B cell (primary cell): ENCODE measurements around the gene DCDC2C. TPM values are rescaled to one million over a fixed set of nuclear protein-coding genes. Genes with fewer than 3 reads are reported as not detected.

Experiments used
- ATAC-seq: fragments of 200-7000 bp; cut with Tn5 transposase; one replicate; pipeline ENCODE4 v1.10.0; 2021; ENCODE audit warnings: low read depth, mild to moderate bottlenecking, moderate number of reproducible peaks, moderate library complexity
- CTCF ChIA-PET: fragments of 350-600 bp; sonication (Branson Sonifier 250); formaldehyde crosslinking; loops from one replicate; lab custom pipeline; 2021; ENCODE audit warnings: antibody characterized with exemption, inconsistent platforms; lab: Charles Lee
- POLR2A ChIA-PET: fragments of 350-600 bp; sonication (Branson Sonifier 250); formaldehyde crosslinking; loops from one replicate; lab custom pipeline; 2021; ENCODE audit warnings: antibody characterized with exemption; lab: Charles Lee
- DNase-seq: peaks from one replicate; pipeline ENCODE4 v3.0.0; 2013
- H2AFZ ChIP-seq: 2 replicates; pipeline ENCODE4 v1.6.1; 2012; ENCODE audit warnings: mild to moderate bottlenecking, low read depth, low read length; ENCODE audit not compliant: insufficient read depth, poor library complexity, severe bottlenecking
- H3K27ac ChIP-seq, 2 donors: 1 replicate in 1 of 2; 2 replicates in 1 of 2; pipeline ENCODE4 v1.5.1; 2012 to 2013; ENCODE audit warnings: low read length in 2 of 2, mild to moderate bottlenecking in 2 of 2, moderate library complexity in 1 of 2
- H3K27me3 ChIP-seq, 4 experiments: fragments of 200-600 bp in 1 of 4; sonication (generic) in 1 of 4; replicated peaks in 1 of 4; 1 replicate in 2 of 4; 2 replicates in 2 of 4; pipeline versions ENCODE4 v1.6.1 to v1.7.0; 2013 to 2016; ENCODE audit warnings: low read length in 3 of 4, mild to moderate bottlenecking in 2 of 4, mixed read lengths in 1 of 4, moderate library complexity in 1 of 4; ENCODE audit not compliant: insufficient read depth in 4 of 4, control insufficient read depth in 3 of 4; ENCODE audit errors: control extremely low read depth in 1 of 4
- H3K36me3 ChIP-seq, 2 experiments: replicated peaks in 1 of 2; 1 replicate in 1 of 2; 2 replicates in 1 of 2; pipeline versions ENCODE4 v1.6.1 to v1.7.1; 2013; ENCODE audit warnings: low read length in 1 of 2; ENCODE audit not compliant: insufficient read depth in 2 of 2, control insufficient read depth in 1 of 2; ENCODE audit errors: control extremely low read depth in 1 of 2, extremely low read depth in 1 of 2
- H3K4me1 ChIP-seq, 2 donors: fragments of 200-600 bp in 1 of 2; sonication (generic) in 1 of 2; 1 replicate in 1 of 2; 2 replicates in 1 of 2; pipeline versions ENCODE4 v1.5.1 to v1.6.1; 2013 to 2017; ENCODE audit warnings: low read length in 2 of 2; ENCODE audit not compliant: control insufficient read depth in 2 of 2, insufficient read depth in 2 of 2
- H3K4me2 ChIP-seq: replicated peaks from 2 replicates; pipeline ENCODE3; 2012; ENCODE audit warnings: mild to moderate bottlenecking, low read depth, low read length; ENCODE audit not compliant: poor library complexity, severe bottlenecking
- H3K4me3 ChIP-seq, 5 experiments: fragments of 200-600 bp in 1 of 5; sonication (generic) in 1 of 5; 1 replicate in 3 of 5; 2 replicates in 2 of 5; pipeline versions ENCODE4 v1.5.1 to v1.7.0; 2011 to 2016; ENCODE audit warnings: low read length in 4 of 5, mild to moderate bottlenecking in 4 of 5, low read depth in 2 of 5, control low read depth in 1 of 5, moderate library complexity in 1 of 5; ENCODE audit not compliant: insufficient read depth in 1 of 5; ENCODE audit errors: control extremely low read depth in 1 of 5, extremely low read depth in 1 of 5
- H3K79me2 ChIP-seq: fragments of 200-600 bp; sonication (generic); one replicate; pipeline ENCODE4 v1.6.0; 2016; ENCODE audit warnings: low read length; ENCODE audit not compliant: control insufficient read depth, insufficient read depth
- H3K9ac ChIP-seq: fragments of 200-600 bp; sonication (generic); 2 replicates; pipeline ENCODE4 v1.6.1; 2017; ENCODE audit warnings: mild to moderate bottlenecking, low read length, moderate library complexity
- H3K9me3 ChIP-seq, 3 donors: one replicate each; pipeline versions ENCODE4 v1.6.1 to v1.7.1; 2013; ENCODE audit warnings: low read length in 2 of 3; ENCODE audit not compliant: control insufficient read depth in 2 of 3, insufficient read depth in 1 of 3; ENCODE audit errors: control extremely low read depth in 1 of 3
- H4K20me1 ChIP-seq: 2 replicates; pipeline ENCODE4 v1.6.0; 2012; ENCODE audit warnings: mild to moderate bottlenecking, low read length; ENCODE audit not compliant: insufficient read depth, control insufficient read depth, poor library complexity, severe bottlenecking
- H3K27ac Mint-ChIP-seq: one replicate; pipeline ENCODE4 v1.8.0; 2021; ENCODE audit warnings: mixed read lengths
- H3K27me3 Mint-ChIP-seq: one replicate; pipeline ENCODE4 v1.8.0; 2021; ENCODE audit warnings: mixed read lengths
- H3K4me1 Mint-ChIP-seq: one replicate; pipeline ENCODE4 v1.8.0; 2021; ENCODE audit warnings: mixed read lengths
- H3K4me3 Mint-ChIP-seq: one replicate; pipeline ENCODE4 v1.8.0; 2021; ENCODE audit warnings: mixed read lengths
- H3K9me3 Mint-ChIP-seq: one replicate; pipeline ENCODE4 v1.8.0; 2022; ENCODE audit warnings: mixed read lengths; ENCODE audit not compliant: insufficient read depth
- CTCF ChIP-seq: fragments of 200-600 bp; IDR thresholded peaks from one replicate; pipeline ENCODE4 v1.8.0; 2022; ENCODE audit warnings: antibody characterized with exemption, mild to moderate bottlenecking
- EZH2 ChIP-seq: IDR thresholded peaks from 2 replicates; pipeline ENCODE4 v1.6.1; 2012; ENCODE audit warnings: borderline replicate concordance, low read depth, mild to moderate bottlenecking, moderate library complexity, low read length; ENCODE audit not compliant: insufficient read depth, poor library complexity, severe bottlenecking
- WGBS: methylation state at CpG from one replicate; pipeline ENCODE4 v1.1.5; 2013; ENCODE audit warnings: missing lambda C conversion rate; ENCODE audit not compliant: insufficient coverage; 5-methylcytosine and 5-hydroxymethylcytosine counted together
- intact Hi-C: fragments of 100-400 bp; cut with micrococcal nuclease; formaldehyde crosslinking; loops from one replicate; pipeline ENCODE4 v1.10.0; 2022
- polyA plus RNA-seq: library from polyadenylated mRNA; depleted of rRNA; stranded (reverse); fragments of >200 nt; gene quantifications from 2 replicates; pipeline ENCODE4 v1.2.3, GENCODE V29; 2012
- total RNA-seq, 2 donors: library from RNA; stranded (reverse); fragments of 120-200 nt in 1 of 2; gene quantifications; 1 replicate in 1 of 2; 2 replicates in 1 of 2; pipeline versions ENCODE4 v1.2.3 to v1.2.4, GENCODE V29; 2013 to 2022

Gene DCDC2C
- total and polyA plus RNA-seq, 2 donors (not counting 1 experiment from before 2014, with no cell fraction given): not detected

GRCh38 chr2:3696545-3696944 lies 6.8 kb upstream of the DCDC2C start:
- POLR2A ChIA-PET: no interaction called here

GRCh38 chr2:3701071-3701470 lies 2.3 kb upstream of the DCDC2C start:
- H3K9me3 Mint-ChIP-seq: peaks cover 7% of the 10 kb centered on the region
- ChIA-PET CTCF (no interaction called here), POLR2A (no interaction called here)
- no peak overlapping the region for H3K4me3 Mint-ChIP-seq
- peaks cover 42% of the 10 kb centered on the region for H3K27me3 Mint-ChIP-seq
- WGBS: 100% methylated on average over 3 of the region's 5 CpGs
- no peak overlapping the region for H3K27ac Mint-ChIP-seq
- Histone ChIP-seq H3K4me3 (no peak overlapping the region), H3K9ac (no peak overlapping the region), H3K4me2 (no peak overlapping the region), H3K79me2 (no peaks in the 10 kb centered on the region), H3K9me3 (peaks cover 0 to 6% (median 0%) of the 10 kb centered on the region in 3 donors), H4K20me1 (no peaks in the 10 kb centered on the region), H3K27ac (no peak overlapping the region), H3K27me3 (peaks cover 0 to 12% (median 3%) of the 10 kb centered on the region in 4 experiments), H3K36me3 (no peaks in the 10 kb centered on the region), H3K4me1 (no peaks in the 10 kb centered on the region), H2AFZ (no peak overlapping the region)
- ATAC-seq (no peak), DNase-seq (no peak)
- intact Hi-C loops: no loop called here
- TF ChIP-seq EZH2 (no peak), CTCF (no peak)
- H3K4me1 Mint-ChIP-seq: no peaks in the 10 kb centered on the region

More at GRCh38 chr2:3696545-3696944, 6.8 kb upstream of the DCDC2C start:
- no peak overlapping the region for H3K9ac ChIP-seq
- TF ChIP-seq CTCF (no peak), EZH2 (no peak)
- intact Hi-C loops: no loop called here
- H3K4me3 Mint-ChIP-seq: no peak overlapping the region
- no peaks in the 10 kb centered on the region for H4K20me1 ChIP-seq
- no peak overlapping the region for H3K27ac Mint-ChIP-seq
- peaks cover 10% of the 10 kb centered on the region for H3K9me3 Mint-ChIP-seq
- H3K27me3 Mint-ChIP-seq: peaks cover 40% of the 10 kb centered on the region
- H3K27me3 ChIP-seq: peaks cover 0 to 5% (median 0%) of the 10 kb centered on the region in 4 experiments
- H3K4me1 ChIP-seq: no peaks in the 10 kb centered on the region
- H3K79me2 ChIP-seq: no peaks in the 10 kb centered on the region
- ATAC-seq (no peak), DNase-seq (no peak)
- CTCF ChIA-PET: no interaction called here
- no peak overlapping the region for H3K4me2 ChIP-seq
- H3K9me3 ChIP-seq: no peaks in the 10 kb centered on the region
- H3K36me3 ChIP-seq: no peaks in the 10 kb centered on the region
- no peaks in the 10 kb centered on the region for H3K4me1 Mint-ChIP-seq
- no peak overlapping the region for H3K4me3 ChIP-seq
- no peak overlapping the region for H2AFZ ChIP-seq
- WGBS: no CpG with 5 or more reads among the region's 3 CpGs
- H3K27ac ChIP-seq: no peak overlapping the region
